ENCODE results near the gene ACTA2. TPM values are rescaled to one million over a fixed set of nuclear protein-coding genes. Genes with fewer than 3 reads are reported as not detected.
"Not testable (repeated sequence)": the region's sequence is repeated elsewhere in the genome, so short reads cannot be mapped to it uniquely, and the experiment has no call there.

ACTA2 gene
- polyA plus RNA-seq, 4 donors: 6.5 to 274 (median 82.6) TPM

DNA sequence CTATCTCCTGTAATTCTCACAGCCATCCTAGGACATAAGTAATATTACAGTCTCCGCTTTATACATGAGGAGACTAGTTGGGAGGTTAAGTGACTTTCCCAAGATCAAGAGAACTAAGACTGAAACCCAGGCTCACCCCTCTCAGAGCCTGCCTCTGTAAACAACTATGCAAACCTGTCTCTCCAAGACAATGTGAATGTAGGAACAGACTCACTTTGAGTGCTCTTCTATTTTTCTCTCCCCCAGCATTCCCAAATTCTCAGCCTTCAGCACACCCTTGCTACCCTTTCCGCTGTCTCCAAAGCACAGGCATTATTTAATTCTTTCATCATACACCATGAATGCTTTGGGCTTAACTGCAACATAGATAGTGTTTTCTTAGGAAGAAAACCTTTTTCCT is 13.6 kb downstream of the ACTA2 start:
- DNase-seq: no peak
- 94 to 100% (median 98%) methylated on average over 2 of the region's 2 CpGs for WGBS, 3 donors
- Histone ChIP-seq H3K27ac (ENCODE audit: low read depth in 1 of 3, low read length in 2 of 3) (no peak overlapping the region), H3K9me3 (ENCODE audit: control insufficient read depth in 2 of 2, insufficient read depth in 1 of 2, low read depth in 1 of 2, low read length in 1 of 2) (no peaks in the 10 kb centered on the region), H3K36me3 (ENCODE audit: control insufficient read depth in 3 of 3, insufficient read depth in 2 of 3, low read depth in 1 of 3, low read length in 3 of 3) (peaks cover 0 to 42% (median 6%) of the 10 kb centered on the region in 3 donors), H3K4me3 (ENCODE audit: low read depth in 1 of 3, low read length in 3 of 3) (no peak overlapping the region), H3K4me1 (ENCODE audit: control insufficient read depth in 3 of 3, insufficient read depth in 2 of 3, low read depth in 1 of 3, low read length in 2 of 3) (peaks cover 0 to 3% (median 2%) of the 10 kb centered on the region in 3 donors), H3K27me3 (ENCODE audit: control insufficient read depth in 3 of 3, insufficient read depth in 3 of 3, low read length in 3 of 3) (no peaks in the 10 kb centered on the region)
- no peak for FAIRE-seq

DNA sequence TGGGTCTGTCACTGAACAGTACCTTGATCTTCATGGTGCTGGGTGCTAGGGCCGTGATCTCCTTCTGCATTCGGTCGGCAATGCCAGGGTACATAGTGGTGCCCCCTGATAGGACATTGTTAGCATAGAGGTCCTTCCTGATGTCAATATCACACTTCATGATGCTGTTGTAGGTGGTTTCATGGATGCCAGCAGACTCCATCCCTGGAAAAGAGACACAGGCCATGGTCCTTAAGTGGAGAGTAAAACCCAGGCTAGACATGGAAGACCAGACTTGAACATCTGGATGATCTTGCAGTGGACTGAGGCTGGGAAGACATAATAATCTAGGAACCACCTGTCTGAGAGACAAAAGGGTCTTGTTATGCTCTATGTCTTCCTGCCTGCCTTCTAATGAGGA is 14.5 kb downstream of the ACTA2 start:
- FAIRE-seq (no peak), DNase-seq (no peak)
- Histone ChIP-seq H3K4me3 (ENCODE audit: low read depth in 1 of 3, low read length in 3 of 3) (no peak overlapping the region), H3K9me3 (ENCODE audit: control insufficient read depth in 2 of 2, insufficient read depth in 1 of 2, low read depth in 1 of 2, low read length in 1 of 2) (no peaks in the 10 kb centered on the region), H3K4me1 (ENCODE audit: control insufficient read depth in 3 of 3, insufficient read depth in 2 of 3, low read depth in 1 of 3, low read length in 2 of 3) (peaks cover 0 to 3% (median 2%) of the 10 kb centered on the region in 3 donors), H3K27ac (ENCODE audit: low read depth in 1 of 3, low read length in 2 of 3) (no peak overlapping the region), H3K27me3 (ENCODE audit: control insufficient read depth in 3 of 3, insufficient read depth in 3 of 3, low read length in 3 of 3) (no peaks in the 10 kb centered on the region), H3K36me3 (ENCODE audit: control insufficient read depth in 3 of 3, insufficient read depth in 2 of 3, low read depth in 1 of 3, low read length in 3 of 3) (peaks cover 0 to 44% (median 6%) of the 10 kb centered on the region in 3 donors)
- 88 to 98% (median 93%) methylated on average over 3 of the region's 3 CpGs for WGBS, 3 donors

DNA sequence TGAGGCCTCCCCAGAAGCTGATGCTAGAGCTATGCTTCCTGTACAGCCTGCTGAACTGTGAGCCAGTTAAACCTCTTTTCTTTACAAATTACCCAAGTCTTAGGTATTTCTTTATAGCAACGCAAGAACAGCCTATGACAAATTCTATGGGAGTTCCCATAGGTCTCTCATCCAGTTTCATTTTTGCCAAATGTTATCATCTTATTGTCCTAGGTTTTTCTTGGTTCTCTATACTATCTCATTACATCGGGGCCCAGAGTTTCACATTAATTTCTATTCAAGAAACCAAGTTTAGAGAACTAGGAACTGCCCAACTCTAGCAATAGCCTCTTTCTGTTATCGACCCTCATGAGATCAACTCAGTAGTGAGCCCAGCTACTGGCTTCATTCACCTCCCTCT is 15.9 kb downstream of the ACTA2 start:
- no peak overlapping the region for H3K27ac ChIP-seq (ENCODE audit: low read depth in 1 of 3, low read length in 2 of 3)
- DNase-seq (no peak), FAIRE-seq (no peak)
- peaks cover 2 to 3% (median 2%) of the 10 kb centered on the region in 3 donors for H3K4me1 ChIP-seq (ENCODE audit: control insufficient read depth in 3 of 3, insufficient read depth in 2 of 3, low read depth in 1 of 3, low read length in 2 of 3)
- no peaks in the 10 kb centered on the region for H3K27me3 ChIP-seq (ENCODE audit: control insufficient read depth in 3 of 3, insufficient read depth in 3 of 3, low read length in 3 of 3)
- peaks cover 0 to 37% (median 6%) of the 10 kb centered on the region in 3 donors for H3K36me3 ChIP-seq (ENCODE audit: control insufficient read depth in 3 of 3, insufficient read depth in 2 of 3, low read depth in 1 of 3, low read length in 3 of 3)
- WGBS, 3 donors: 81 to 95% (median 89%) methylated on average over 3 of the region's 3 CpGs
- no peaks in the 10 kb centered on the region for H3K9me3 ChIP-seq (ENCODE audit: control insufficient read depth in 2 of 2, insufficient read depth in 1 of 2, low read depth in 1 of 2, low read length in 1 of 2)
- H3K4me3 ChIP-seq (ENCODE audit: low read depth in 1 of 3, low read length in 3 of 3): no peak overlapping the region

DNA sequence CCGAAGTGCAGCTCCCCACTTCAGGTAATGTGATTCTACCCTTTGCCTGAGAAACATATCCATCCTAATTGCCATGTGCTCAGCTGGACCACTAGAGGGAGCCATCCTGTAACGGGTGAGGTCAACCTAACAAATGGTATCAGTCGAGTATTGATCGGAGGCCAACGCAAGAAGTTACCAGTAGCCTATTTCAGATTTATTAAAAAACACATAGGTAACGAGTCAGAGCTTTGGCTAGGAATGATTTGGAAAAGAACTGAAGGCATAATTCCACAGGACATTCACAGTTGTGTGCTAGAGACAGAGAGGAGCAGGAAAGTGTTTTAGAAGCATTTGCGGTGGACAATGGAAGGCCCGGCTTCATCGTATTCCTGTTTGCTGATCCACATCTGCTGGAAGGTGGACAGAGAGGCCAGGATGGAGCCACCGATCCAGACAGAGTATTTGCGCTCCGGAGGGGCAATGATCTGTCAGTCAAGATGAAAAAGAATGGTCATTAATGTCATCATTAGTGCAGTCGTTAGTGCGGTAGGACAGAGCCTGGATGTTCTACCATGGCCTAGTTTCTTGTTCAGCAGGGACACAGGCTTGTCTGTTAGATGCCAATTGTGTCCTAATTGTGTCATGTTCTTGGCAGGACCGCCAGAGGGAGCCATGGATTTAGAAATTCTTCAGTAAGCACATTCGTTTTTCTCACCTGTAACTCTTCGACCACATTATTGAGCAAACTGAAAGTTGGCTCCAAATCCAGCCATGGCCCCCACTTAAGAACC is 17.5 kb downstream of the ACTA2 start:
- peak; percentile 86 for DNase-seq
- H3K9me3 ChIP-seq (ENCODE audit: control insufficient read depth in 2 of 2, insufficient read depth in 1 of 2, low read depth in 1 of 2, low read length in 1 of 2): no peaks in the 10 kb centered on the region
- H3K27me3 ChIP-seq (ENCODE audit: control insufficient read depth in 3 of 3, insufficient read depth in 3 of 3, low read length in 3 of 3): no peaks in the 10 kb centered on the region
- peaks cover 2 to 3% (median 2%) of the 10 kb centered on the region in 3 donors for H3K4me1 ChIP-seq (ENCODE audit: control insufficient read depth in 3 of 3, insufficient read depth in 2 of 3, low read depth in 1 of 3, low read length in 2 of 3)
- no peak for FAIRE-seq
- peaks cover 0 to 34% (median 6%) of the 10 kb centered on the region in 3 donors for H3K36me3 ChIP-seq (ENCODE audit: control insufficient read depth in 3 of 3, insufficient read depth in 2 of 3, low read depth in 1 of 3, low read length in 3 of 3)
- WGBS, 3 donors: 37 to 41% (median 38%) methylated on average over 17 of the region's 17 CpGs
- H3K4me3 ChIP-seq (ENCODE audit: low read depth in 1 of 3, low read length in 3 of 3): no peak overlapping the region
- H3K27ac ChIP-seq (ENCODE audit: low read depth in 1 of 3, low read length in 2 of 3): peak overlapping the region in 1 of 3 donors; percentile 46

DNA sequence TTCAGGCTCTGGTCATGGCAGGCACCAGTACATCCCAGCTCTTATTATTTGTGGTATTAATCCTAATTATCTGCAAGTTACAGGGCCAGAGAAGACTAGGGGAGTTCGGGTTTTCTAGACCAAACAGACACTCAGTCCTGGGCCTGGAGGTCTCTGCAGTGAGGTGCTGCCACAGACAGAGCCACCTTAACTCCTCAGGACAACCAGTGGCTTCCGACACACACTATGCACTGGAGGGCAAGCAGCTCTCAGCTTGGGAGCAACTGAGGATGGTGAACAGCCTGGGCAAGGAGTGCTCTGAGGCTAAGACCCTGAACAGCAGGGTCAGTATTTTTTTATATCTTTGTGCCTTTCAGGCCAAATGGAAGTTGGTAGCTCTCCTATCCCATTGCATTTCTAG is 19.0 kb downstream of the ACTA2 start:
- Histone ChIP-seq H3K4me3 (ENCODE audit: low read depth in 1 of 3, low read length in 3 of 3) (no peak overlapping the region), H3K9me3 (ENCODE audit: control insufficient read depth in 2 of 2, insufficient read depth in 1 of 2, low read depth in 1 of 2, low read length in 1 of 2) (no peaks in the 10 kb centered on the region), H3K27ac (ENCODE audit: low read depth in 1 of 3, low read length in 2 of 3) (no peak overlapping the region), H3K4me1 (ENCODE audit: control insufficient read depth in 3 of 3, insufficient read depth in 2 of 3, low read depth in 1 of 3, low read length in 2 of 3) (peaks cover 2 to 3% (median 2%) of the 10 kb centered on the region in 3 donors), H3K36me3 (ENCODE audit: control insufficient read depth in 3 of 3, insufficient read depth in 2 of 3, low read depth in 1 of 3, low read length in 3 of 3) (peaks cover 0 to 27% (median 2%) of the 10 kb centered on the region in 3 donors), H3K27me3 (ENCODE audit: control insufficient read depth in 3 of 3, insufficient read depth in 3 of 3, low read length in 3 of 3) (no peaks in the 10 kb centered on the region)
- WGBS, 3 donors: 83 to 86% (median 84%) methylated on average over 2 of the region's 2 CpGs
- DNase-seq: no peak
- FAIRE-seq: no peak

DNA sequence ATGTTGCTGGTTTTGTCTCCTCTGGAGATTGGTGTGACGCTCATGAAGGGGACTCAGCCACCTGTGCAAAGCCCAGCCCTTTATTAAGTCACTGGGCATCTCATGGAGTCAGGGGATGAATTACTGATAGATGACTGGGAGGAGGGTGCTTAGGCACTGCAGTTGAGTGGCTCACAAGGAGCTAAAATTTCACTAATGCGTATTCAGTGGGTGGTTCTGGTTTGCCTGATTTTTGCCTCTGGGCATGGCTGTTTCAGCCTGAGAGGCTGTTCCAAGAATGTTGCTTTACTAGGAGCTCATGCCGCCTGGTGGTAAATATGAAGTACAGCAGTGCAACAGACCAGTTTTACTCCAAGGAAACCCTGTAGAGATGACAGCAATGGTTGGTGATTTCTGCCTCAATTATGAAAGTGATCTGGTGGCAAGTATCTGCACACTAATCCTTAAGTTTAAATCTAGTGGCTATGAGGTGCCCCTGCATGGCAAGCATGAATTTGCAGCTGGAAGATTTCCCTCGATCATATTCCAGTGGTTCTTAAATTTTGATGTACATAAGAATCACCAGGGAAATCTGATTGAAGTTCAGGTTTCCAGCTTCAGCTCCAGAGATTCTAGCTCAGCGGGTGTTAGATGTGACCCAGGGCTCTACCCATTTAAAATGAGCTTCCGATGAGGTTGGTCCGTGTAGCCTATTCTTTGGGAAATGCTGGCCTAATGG is 19.9 kb downstream of the ACTA2 start:
- peaks cover 0 to 20% (median 0%) of the 10 kb centered on the region in 3 donors for H3K36me3 ChIP-seq (ENCODE audit: control insufficient read depth in 3 of 3, insufficient read depth in 2 of 3, low read depth in 1 of 3, low read length in 3 of 3)
- peak overlapping the region in 2 of 3 donors; percentile 8 to 10 for H3K27ac ChIP-seq (ENCODE audit: low read depth in 1 of 3, low read length in 2 of 3)
- H3K4me3 ChIP-seq (ENCODE audit: low read depth in 1 of 3, low read length in 3 of 3): no peak overlapping the region
- H3K27me3 ChIP-seq (ENCODE audit: control insufficient read depth in 3 of 3, insufficient read depth in 3 of 3, low read length in 3 of 3): no peaks in the 10 kb centered on the region
- peaks cover 2 to 3% (median 2%) of the 10 kb centered on the region in 3 donors for H3K4me1 ChIP-seq (ENCODE audit: control insufficient read depth in 3 of 3, insufficient read depth in 2 of 3, low read depth in 1 of 3, low read length in 2 of 3)
- peak; percentile 71 to 78 for DNase-seq
- no peak for FAIRE-seq
- no peaks in the 10 kb centered on the region for H3K9me3 ChIP-seq (ENCODE audit: control insufficient read depth in 2 of 2, insufficient read depth in 1 of 2, low read depth in 1 of 2, low read length in 1 of 2)
- 55 to 61% (median 56%) methylated on average over 7 of the region's 7 CpGs for WGBS, 3 donors

DNA sequence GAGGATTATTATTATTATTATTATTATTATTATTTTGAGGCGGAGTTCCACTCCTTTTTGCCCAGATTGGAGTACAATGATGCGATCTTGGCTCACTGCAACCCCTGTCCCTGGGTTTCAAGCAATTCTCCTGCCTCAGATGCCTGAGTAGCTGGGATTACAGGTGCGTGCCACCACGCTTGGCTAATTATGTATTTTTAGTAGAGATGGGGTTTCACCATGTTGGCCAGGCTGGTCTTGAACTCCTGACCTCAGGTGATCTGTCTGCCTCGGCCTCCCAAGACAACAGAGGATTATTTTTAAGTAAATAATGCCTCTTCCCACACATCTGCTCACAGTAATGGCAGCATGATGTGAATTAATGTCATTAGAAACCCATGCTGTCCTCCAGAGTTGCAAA is 20.5 kb downstream of the ACTA2 start:
- DNase-seq; H3K27ac ChIP-seq (ENCODE audit: low read depth in 1 of 3, low read length in 2 of 3); H3K4me3 ChIP-seq (ENCODE audit: low read depth in 1 of 3, low read length in 3 of 3); H3K9me3 ChIP-seq (ENCODE audit: control insufficient read depth in 2 of 2, insufficient read depth in 1 of 2, low read depth in 1 of 2, low read length in 1 of 2); H3K27me3 ChIP-seq (ENCODE audit: control insufficient read depth in 3 of 3, insufficient read depth in 3 of 3, low read length in 3 of 3); H3K4me1 ChIP-seq (ENCODE audit: control insufficient read depth in 3 of 3, insufficient read depth in 2 of 3, low read depth in 1 of 3, low read length in 2 of 3); FAIRE-seq: not testable (repeated sequence)
- WGBS, 3 donors: 76 to 90% (median 87%) methylated on average over 5 of the region's 5 CpGs
- H3K36me3 ChIP-seq (ENCODE audit: control insufficient read depth in 3 of 3, insufficient read depth in 2 of 3, low read depth in 1 of 3, low read length in 3 of 3): peaks cover 0 to 22% (median 2%) of the 10 kb centered on the region in 3 donors

DNA sequence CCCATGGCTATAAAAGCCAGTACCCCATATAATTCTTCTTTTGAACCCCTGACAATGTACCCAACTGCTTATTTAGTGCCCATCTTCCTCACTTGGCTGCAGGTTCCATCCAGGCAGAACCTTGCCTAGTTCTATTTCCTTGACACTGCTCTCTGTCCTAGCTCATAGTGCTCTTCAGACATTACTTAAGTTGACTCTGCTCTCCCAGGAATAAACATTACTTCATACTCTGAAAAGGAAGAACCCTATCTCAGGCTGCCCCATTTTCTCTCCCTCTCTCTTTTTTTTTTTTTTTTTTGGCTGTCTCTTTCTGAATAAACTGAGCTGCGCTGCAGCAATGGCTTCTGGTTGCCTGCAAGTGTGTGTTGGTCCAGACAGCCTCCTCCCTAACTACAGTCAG is 21.0 kb downstream of the ACTA2 start:
- Histone ChIP-seq H3K4me3 (ENCODE audit: low read depth in 1 of 3, low read length in 3 of 3) (no peak overlapping the region), H3K9me3 (ENCODE audit: control insufficient read depth in 2 of 2, insufficient read depth in 1 of 2, low read depth in 1 of 2, low read length in 1 of 2) (no peaks in the 10 kb centered on the region), H3K36me3 (ENCODE audit: control insufficient read depth in 3 of 3, insufficient read depth in 2 of 3, low read depth in 1 of 3, low read length in 3 of 3) (peaks cover 0 to 21% (median 2%) of the 10 kb centered on the region in 3 donors), H3K27ac (ENCODE audit: low read depth in 1 of 3, low read length in 2 of 3) (peak overlapping the region in 1 of 3 donors; percentile 42), H3K4me1 (ENCODE audit: control insufficient read depth in 3 of 3, insufficient read depth in 2 of 3, low read depth in 1 of 3, low read length in 2 of 3) (peaks cover 2 to 3% (median 2%) of the 10 kb centered on the region in 3 donors), H3K27me3 (ENCODE audit: control insufficient read depth in 3 of 3, insufficient read depth in 3 of 3, low read length in 3 of 3) (no peaks in the 10 kb centered on the region)
- DNase-seq (no peak), FAIRE-seq (no peak)
- WGBS, 3 donors: 64 to 100% (median 88%) methylated on average over 1 of the region's 1 CpG
